CD4-positive, alpha-beta T cell treated with Interferon alpha-2 for 1 hour (primary cell): ENCODE data around the gene C1GALT1C1.
"Not testable (repeated sequence)": the region's sequence is repeated elsewhere in the genome, so short reads cannot be mapped to it uniquely, and the experiment has no call there.

ENCODE experiments used
- DNase-seq, 2 donors: peaks; one replicate each; pipeline ENCODE4 v3.0.0-alpha.2; 2020 to 2022

C1GALT1C1 gene

DNA sequence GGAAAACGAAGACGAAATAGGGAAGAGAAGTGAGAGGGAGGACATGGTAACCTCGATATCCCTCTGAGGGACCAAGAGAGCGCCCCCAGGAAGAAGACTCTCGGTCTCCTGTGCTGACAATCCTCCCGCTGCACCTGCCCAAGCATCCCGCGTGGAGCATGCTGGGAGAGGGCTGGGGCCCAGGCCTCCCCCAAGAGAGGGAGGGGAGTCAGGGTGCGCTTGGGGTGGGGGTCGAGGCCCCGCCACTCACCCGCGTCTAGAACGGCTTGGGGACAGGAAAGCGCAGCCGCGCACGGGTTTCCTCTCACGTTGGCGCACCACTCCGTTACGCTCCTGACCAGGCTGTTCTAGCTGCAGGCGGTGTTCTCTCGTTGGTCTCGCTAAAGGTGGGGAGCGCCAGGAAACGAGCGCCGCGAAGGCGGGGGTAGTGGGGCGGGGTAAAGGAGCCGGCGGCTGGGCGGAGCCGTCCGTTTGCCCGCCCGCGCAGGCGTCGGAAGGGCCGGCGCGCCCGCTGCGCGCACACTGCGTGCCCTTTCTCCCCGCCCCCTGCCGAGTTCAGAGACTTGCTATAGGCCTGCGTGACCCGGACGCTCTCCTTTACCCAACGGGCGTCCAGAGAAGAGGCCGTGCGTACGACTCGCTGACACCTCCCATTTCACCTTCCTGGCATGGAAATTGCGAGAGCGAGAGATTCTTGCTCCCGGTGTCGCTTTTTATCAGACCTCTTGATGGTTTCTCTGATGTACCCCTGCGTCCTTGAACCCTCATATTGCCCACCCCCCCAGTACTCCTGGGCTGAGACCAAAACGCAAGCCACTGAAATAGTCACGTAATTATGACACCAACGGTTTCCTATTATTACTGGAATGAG, at the start of gene C1GALT1C1:
Gene C1GALT1C1 (minus strand): TSS at position 388 of the 871 bp plus-strand sequence. CDS start 2,888 bp downstream, outside the sequence.
- peak; percentile 93 to 94 for DNase-seq

GRCh38 chrX:120677004-120677652, 47.3 kb upstream of the C1GALT1C1 start:
- DNase-seq, result no peak

GRCh38 chrX:120672841-120673530, 43.1 kb upstream of the C1GALT1C1 start:
- DNase-seq, result no peak

GRCh38 chrX:120672389-120672788, 42.5 kb upstream of the C1GALT1C1 start:
- DNase-seq, result no peak

- no peak for DNase-seq
These were observed 42.1 kb upstream of the C1GALT1C1 start for GRCh38 chrX:120671963-120672362.

DNA sequence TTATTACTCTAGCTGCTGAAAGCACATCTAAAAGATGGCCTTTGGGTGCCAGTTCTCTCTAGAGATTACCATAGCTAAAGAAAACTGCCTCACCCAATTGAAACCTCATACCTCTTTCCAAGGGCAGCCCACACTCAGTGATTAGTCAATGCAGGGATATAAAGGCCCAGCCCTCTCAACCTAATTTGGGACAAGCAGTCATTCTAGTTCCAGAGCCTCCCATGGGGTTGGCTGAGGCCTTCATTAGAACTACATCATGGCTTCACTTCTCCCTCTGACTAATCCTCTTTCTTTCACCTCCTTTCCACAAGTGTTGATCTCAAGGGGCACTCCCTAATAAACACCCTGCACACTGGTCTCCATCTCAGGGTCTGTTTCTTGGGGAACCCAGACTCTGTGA, 38.5 kb upstream of the C1GALT1C1 start:
- no peak for DNase-seq

- DNase-seq, result not testable (repeated sequence)
These were observed 34.7 kb upstream of the C1GALT1C1 start for GRCh38 chrX:120664535-120664934.

GRCh38 chrX:120664081-120664480, 34.2 kb upstream of the C1GALT1C1 start:
- peak in 1 of 2 donors; percentile 31 for DNase-seq

DNA sequence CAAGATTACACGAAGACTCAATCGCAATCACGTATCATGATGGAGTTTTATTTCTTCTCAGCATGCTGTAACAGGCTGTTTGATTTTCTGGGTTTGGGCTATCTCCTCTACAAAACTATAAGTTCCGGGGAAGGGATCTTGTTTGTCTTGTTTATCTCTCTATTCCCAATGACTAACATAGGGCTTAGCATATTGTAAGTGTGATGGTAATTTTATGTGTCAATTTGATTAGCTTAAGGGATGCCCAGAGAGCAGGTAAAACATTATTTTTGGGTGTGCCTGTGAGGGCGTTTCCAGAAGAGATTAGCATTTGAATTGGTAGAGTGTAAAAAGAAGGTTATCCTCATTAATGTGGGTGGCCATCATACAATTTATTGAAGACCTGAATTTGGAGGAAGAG, 32.8 kb upstream of the C1GALT1C1 start:
- DNase-seq, result no peak

- DNase-seq, result no peak
These were observed 30.8 kb upstream of the C1GALT1C1 start for GRCh38 chrX:120660637-120661036.

- DNase-seq, result no peak
These were observed 23.1 kb upstream of the C1GALT1C1 start for GRCh38 chrX:120653000-120653399.

DNA sequence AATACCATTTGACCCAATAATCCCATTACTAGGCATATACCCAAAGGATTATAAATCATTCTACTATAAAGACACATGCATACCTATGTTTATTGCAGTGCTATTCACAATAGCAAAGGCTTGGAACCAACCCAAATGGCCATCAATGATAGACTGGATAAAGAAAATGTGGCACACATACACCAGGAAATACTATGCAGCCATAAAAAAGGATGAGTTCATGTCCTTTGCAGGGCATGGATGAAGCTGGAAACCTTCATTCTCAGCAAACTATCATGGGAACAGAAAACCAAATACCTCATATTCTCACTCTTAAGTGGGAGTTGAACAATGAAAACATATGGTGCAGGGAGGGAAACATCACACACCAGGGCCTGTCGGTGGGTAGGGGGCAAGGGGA, 22.4 kb upstream of the C1GALT1C1 start:
- not testable (repeated sequence) for DNase-seq

GRCh38 chrX:120647127-120647526, 17.3 kb upstream of the C1GALT1C1 start:
- DNase-seq, result no peak

GRCh38 chrX:120642871-120643270, 13.0 kb upstream of the C1GALT1C1 start:
- DNase-seq, result no peak

- DNase-seq, result no peak
These were observed 8.8 kb upstream of the C1GALT1C1 start for GRCh38 chrX:120638619-120639018.

DNA sequence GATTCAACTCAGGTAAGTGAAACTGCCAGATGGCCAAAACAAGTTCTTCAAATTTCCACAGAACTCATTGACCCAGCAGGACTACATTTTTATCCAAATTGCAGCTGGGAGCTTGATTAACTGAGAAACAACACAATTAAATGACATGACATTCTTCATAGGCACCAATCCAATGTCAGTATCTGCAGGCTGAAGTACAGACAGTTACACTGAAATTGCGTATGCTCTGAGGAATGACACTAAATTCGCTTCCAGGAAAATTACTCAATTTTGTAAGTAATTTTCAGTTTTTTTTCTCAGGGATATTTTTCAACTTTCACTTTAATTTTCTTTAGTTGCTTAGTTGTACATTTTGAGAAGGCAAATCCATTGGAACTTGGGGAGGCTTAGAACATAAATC, 4.5 kb downstream of the C1GALT1C1 start:
- no peak for DNase-seq

GRCh38 chrX:120617996-120618630, 11.7 kb downstream of the C1GALT1C1 start:
- no peak for DNase-seq

- DNase-seq, result no peak
These were observed 15.0 kb downstream of the C1GALT1C1 start for GRCh38 chrX:120614816-120615215.

GRCh38 chrX:120612086-120612485, 17.8 kb downstream of the C1GALT1C1 start:
- no peak for DNase-seq

GRCh38 chrX:120604361-120604782, 25.5 kb downstream of the C1GALT1C1 start:
- peak; percentile 38 to 60 for DNase-seq

DNA sequence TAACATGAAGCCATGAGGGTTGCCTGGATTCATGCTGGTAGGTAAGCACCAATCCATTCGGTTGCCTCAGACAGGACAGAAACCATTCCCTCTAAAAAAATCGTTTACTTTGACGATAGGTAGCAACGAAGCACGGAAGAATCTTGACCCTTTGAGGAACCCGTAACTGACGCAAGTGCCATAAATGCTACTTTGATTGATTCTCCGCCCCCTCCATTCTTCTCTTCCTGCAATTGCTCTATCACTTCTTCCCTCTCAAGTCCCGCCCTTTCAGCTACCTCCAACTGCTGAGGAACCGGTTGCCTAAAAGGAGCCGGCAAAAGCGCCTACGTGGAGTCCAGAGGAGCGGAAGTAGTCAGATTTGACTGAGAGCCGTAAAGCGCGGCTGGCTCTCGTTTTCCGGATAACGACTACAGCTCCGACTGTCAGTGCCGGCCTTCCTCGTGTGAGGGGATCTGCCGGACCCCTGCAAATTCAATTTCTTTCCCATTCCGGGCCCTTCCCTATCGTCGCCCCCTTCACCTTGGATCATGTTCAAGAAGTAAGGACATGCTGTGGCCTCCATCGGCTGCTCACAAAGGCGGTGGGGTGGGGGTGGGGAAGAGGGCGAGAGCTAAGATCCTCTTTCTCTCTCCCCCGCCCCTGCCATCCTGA, 26.0 kb downstream of the C1GALT1C1 start, which contains the start of gene MCTS1:
Gene MCTS1 (plus strand): TSS at position 395 of the 654 bp plus-strand sequence. CDS start 136 bp downstream, at position 531.
- DNase-seq, result peak; percentile 87 to 91

GRCh38 chrX:120585702-120586101, 44.2 kb downstream of the C1GALT1C1 start:
- no peak for DNase-seq
